ENCODE measurements around the gene RBM38. TPM values are rescaled to one million over a fixed set of nuclear protein-coding genes. Genes with fewer than 3 reads are reported as not detected.

The RBM38 gene
- total RNA-seq, 1 donor from 2014 or later: 28.5 TPM

DNA sequence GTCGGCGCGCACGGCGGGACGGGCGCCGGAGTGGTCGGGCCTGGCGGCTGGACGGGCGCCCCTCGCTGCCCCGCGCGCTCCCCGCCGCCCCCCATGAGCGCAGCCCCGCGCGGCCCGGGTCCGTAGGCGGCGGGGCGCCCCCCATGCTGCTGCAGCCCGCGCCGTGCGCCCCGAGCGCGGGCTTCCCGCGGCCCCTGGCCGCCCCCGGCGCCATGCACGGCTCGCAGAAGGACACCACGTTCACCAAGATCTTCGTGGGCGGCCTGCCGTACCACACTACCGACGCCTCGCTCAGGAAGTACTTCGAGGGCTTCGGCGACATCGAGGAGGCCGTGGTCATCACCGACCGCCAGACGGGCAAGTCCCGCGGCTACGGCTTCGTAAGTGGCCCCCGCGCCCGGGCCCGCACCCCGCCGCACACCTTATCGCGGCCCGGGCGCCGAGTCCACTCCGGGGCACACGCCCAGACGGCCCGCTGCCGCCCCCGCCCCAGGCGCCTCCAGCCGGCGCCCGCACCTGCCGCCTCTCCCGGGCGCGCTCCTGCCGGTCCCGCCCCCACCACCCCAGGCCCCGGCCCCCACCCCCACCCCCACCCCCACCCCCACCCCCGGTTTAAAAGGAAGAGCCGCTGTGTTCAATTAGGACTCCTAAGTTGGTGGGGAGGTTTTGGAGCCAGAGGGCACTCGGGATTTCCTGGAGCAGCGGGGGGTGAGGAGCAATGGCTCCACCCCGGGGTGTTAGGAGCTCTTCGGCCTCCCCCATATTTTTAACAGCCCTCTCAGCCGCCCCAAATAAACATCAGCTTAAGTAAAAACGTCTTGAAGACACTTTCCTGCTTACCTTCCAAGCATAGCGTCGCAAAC is 474 bp downstream of the RBM38 start:
- no peak for DNase-seq

- DNase-seq: no peak
These were observed 1.5 kb downstream of the RBM38 start for GRCh38 chr20:57392512-57393271.

GRCh38 chr20:57393321-57394120 is 2.3 kb downstream of the RBM38 start:
- no peak for DNase-seq

DNA sequence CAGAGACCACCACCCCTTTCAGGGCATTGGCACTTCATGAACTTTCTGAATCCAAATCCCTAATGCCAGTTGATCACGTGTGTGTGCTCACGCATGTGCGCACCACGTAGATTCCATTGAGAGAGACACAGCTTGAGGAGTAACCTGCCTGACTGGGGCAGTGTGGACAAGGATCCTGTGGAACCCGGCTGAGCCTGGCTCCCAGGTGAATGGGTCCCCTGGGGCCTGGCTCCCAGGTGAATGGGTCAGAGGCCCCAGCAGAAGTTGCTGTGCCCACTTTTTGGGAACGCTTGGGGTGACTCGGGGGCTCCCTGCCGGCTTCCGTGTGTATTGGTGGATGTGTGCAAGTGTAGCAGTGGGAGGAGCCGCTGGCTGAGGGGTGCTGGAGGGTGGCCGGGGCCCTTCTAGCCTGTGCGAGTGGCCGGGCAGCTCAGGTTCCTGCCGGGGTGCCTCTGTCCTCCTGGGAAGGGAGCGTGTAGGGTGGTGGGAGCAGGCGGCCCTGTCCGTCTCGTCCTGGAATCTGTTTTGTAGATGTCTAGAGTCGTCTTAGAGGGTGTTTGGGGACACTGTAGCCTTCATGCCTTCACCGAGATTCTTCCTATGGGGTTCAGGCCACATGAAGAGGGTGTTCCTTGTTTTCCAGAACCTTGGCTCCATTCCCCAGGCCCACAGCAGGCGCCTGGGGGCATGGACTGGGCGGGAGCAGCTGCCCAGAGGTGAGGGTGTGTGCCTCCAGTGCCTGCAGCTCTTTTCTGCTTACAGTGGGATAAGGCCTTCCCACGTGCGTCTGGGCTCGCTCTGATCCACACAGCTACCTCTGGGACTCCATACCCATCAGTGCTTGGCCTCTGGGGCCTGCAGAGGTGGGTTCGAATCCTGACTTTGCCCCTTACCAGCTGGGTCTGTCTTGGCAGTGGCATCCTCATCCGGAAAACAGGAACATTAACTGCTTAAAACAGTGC is 3.2 kb downstream of the RBM38 start:
- DNase-seq: no peak

- no peak for DNase-seq
These were observed 4.1 kb downstream of the RBM38 start for GRCh38 chr20:57395111-57395966.

- DNase-seq: no peak
These were observed 5.2 kb downstream of the RBM38 start for GRCh38 chr20:57396212-57396983.

- no peak for DNase-seq
These were observed 5.9 kb downstream of the RBM38 start for GRCh38 chr20:57396984-57397692.

GRCh38 chr20:57397693-57398108 is 6.5 kb downstream of the RBM38 start:
- no peak for DNase-seq

GRCh38 chr20:57398231-57398821 is 7.1 kb downstream of the RBM38 start:
- DNase-seq: no peak

GRCh38 chr20:57398901-57399535 is 7.8 kb downstream of the RBM38 start:
- no peak for DNase-seq

DNA sequence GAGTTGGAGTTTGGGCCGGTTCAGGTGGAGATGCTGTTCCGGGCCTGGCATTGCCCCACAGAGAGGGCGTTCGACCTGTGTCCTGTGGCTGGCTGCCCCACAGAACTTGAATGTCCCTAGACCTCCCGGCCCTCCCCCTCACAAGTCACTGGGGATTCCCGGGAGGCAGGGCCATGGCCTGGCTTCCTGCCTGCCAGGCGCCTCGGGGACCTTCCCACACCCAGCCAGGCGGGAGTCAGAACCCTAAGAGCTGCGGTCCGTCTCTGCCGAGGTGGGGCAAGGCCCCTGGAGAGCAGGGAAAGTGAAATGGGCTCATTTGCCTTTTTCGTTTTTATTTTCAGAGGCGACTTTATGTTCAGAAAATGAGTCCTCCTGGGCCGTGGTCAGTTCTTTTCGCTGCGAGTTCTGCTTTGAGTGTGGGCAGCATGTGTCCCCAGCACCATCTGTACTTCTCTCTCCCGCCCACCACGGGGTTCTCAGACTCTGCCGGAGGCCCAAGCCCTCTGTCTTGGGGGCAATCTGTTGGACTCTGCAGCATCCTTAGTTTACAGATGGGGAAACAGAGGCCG is 8.5 kb downstream of the RBM38 start:
- no peak for DNase-seq

GRCh38 chr20:57400231-57400701 is 9.1 kb downstream of the RBM38 start:
- DNase-seq: no peak

- no peak for DNase-seq
These were observed 9.8 kb downstream of the RBM38 start for GRCh38 chr20:57400821-57401564.

GRCh38 chr20:57401565-57401918 is 10.3 kb downstream of the RBM38 start:
- no peak for DNase-seq

GRCh38 chr20:57402206-57403125 is 11.3 kb downstream of the RBM38 start:
- DNase-seq: no peak

DNA sequence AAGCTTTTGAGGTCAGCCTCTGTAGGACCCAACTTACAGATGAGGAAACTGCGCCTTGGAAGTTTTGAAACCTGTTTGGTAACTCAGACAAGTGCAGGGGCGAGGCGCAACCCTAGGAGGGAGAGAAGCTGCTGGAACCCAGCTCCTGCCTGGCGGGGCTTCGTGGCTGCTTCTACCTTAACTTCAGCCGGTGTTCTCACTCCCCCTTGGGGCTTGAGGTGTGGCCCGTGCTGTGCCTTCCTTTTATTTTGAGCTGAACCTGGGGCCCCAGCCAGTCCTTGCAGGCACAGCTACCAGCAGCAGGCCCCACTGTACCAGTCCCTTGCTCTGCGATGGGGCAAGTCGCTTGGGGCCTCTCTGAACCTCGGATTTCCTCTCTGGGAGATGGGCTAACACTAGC is 12.0 kb downstream of the RBM38 start:
- no peak for DNase-seq

Data from skin of body (tissue), 2 donors.